ENCODE data around the gene RALGAPA2.
A peak's percentile ranks its signal among the peaks of the same experiment; 100 is the strongest.

The RALGAPA2 gene

DNA sequence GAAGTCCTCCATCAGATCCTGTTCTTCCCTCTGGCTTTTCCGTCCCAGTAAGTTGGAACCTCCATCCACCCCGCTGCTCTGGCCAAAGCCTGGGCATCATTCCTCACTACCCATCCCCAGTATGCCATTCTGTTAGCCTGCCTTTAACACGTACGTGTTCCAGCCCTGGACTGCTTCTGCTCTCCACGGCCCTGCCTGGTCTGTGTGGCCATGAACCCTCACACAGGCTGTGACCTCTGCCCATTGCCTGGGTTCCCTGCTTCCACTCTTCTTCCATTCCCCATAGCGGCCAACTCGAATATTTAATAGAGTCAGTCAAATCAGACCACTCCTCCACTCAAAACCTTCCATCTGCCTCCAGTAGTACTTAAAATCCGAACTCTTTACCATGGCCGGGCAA is 29.4 kb downstream of the RALGAPA2 start:
- no peak for DNase-seq

DNA sequence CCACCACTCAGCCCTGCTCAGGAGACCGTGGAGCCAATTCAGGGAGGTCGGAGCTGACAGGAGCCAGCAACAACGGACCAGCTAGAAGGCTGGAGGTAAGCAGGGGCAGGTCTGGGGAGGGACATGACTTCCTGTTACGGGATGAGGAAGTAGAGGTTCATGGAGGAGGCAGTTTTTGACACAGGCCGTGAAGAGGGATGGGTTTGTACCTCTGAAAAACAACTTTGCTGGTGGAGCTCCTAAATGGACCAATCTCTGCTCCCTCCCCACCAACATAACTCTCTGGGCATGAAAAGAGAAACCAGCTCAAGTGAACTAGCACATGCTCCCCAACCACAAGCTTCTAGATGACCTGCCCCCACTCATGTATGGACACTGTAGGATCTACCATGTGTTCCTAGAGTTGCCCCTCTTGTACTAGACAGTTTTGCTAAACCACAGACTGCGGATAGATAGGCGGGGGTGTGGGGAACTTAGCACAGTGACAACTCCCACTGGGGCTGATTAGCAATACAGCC is 31.4 kb downstream of the RALGAPA2 start:
- no peak for DNase-seq

DNA sequence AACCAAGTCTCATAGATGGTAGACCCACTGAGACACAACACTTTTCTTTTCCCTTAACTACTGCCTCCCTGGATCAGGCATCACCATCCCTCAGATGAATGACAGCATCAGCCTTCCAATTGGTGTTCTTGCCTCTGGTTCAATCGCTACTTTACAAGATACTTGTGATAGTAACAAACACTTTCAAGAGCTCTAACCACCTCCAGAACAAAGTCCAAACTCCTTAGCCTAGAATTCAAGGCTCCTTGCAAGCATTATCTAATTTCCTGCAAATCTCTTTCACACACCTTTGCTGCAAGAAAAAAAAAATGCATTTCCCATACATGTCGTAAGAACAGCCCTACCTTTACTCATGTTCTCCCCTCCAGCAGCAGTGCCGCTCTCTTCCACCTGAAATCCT is 33.1 kb downstream of the RALGAPA2 start:
- no peak for DNase-seq

DNA sequence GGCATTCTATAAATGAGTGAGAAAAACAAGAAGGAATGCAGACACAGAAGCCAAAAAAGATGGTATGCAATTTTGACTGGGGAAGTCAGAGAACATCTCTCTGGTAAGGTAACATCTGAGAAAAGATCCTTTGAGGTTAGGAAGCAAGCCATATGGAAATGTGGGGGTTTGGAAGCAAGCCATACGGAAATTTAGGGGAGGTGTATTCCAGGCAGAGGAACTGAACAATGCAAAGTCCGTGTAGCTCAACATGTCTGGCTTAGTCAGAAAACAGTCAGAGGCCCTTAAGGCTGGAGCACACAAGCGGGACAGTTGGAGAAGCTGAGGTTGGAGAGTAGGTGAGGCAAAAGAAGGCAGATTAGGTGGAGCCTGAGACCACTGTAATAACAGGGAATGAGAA is 35.3 kb downstream of the RALGAPA2 start:
- peak in 1 of 2 experiments; percentile 16 for DNase-seq

DNA sequence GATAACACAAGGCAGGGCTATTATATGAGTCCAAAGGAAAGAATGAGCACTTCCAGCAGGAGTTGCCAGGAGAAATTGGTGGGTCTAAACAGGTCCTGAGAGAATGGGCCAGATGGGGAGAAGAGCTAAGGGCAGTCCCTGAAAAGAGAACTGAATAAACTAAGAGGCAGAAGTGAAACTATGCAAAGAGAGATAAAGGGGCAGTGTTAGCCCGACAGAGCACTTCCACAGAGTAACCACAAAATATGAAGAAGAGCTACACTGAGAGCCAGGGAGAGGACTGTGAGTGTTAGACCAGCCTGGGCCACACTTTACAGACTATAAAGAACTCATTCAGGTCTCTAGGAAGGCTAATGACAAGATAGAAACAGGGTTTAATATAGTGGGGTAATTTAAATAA is 43.8 kb downstream of the RALGAPA2 start:
- no peak for DNase-seq

DNA sequence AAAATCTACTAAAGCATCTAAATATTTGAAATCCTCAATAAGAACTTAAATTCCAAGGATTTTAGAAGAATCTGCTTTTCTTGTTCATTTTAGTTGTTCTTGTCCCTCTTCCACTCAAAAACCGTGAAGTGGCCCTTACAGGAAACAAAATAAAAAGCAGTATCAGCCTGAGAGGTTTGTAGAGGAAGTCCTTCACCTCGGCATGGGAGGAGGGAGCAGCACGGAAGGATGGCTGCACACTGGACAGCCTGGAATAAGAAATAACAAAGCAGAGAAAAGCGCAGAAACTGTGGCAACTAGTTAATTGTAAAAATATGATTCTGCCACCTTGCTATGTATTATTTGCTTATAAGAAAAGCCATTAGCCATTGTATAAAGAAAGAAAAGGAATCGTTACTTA is 46.1 kb downstream of the RALGAPA2 start:
- DNase-seq = no peak

DNA sequence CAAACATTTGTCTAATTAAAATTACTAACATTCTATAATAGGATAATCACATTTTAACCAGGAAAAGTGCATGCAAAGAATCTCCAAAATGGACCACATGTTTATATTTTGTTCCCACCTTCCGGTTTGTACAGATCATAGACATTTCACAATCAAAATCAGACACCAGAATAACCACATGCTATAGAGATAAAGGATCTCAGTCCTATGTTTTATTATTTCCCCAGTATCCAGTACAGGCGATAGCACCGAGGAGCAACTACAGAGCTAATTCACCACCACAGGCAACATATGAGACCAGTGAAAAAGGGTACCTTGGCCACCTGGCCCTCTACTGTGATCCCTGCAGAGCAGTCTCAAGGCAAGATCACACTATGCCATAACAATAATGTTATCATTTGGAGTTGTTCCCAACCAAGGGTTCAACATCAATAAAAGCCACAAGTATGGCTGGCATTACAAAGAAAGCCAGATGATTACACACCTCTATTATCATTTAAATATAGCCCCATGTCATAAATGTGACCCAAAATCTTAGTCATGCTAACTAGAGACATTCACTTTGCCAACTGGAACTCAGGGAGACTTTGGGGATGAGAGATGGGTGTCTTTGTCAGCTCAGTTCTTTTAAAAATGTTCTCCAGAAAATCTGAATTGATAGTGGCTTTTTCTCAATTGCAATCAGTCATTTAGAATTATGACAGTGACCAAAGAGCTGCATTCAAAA is 46.7 kb downstream of the RALGAPA2 start:
- no peak for DNase-seq

DNA sequence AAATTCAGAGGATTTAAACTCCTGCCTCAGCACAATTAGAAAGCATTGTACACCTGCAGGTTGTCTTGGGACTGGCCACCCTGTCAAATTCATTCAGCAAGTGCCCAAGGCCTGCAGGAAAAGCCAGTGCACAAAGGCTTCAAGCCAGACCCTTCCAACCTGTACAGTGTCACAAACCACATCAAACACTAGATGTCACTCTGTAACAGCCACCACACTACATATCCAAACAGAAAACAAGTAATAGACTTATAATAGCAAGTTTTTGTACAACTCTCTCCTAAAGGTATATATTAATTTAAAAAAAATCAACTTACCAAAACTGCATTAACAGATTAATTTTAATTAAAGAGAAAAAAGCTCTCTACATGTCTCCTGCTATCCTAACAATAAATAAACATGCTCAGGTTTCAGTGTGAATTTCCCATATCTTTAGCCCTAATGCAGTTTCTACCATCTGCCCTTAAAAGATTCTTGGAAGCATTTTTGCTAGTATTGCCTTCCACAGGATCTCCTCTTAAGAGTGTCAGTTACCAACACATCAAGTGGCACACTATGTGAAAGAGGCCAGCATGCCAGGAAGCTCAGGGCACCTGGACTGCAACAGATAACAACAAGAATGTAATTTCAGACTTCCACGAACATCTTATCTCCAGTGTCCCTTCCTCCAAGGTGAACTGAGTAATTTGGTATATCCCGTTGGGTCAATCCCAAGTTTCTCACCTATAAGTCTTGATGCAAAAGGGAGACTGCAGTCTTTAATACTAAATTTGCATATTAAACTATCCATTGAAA is 47.5 kb downstream of the RALGAPA2 start:
- DNase-seq = peak; percentile 34 to 50

DNA sequence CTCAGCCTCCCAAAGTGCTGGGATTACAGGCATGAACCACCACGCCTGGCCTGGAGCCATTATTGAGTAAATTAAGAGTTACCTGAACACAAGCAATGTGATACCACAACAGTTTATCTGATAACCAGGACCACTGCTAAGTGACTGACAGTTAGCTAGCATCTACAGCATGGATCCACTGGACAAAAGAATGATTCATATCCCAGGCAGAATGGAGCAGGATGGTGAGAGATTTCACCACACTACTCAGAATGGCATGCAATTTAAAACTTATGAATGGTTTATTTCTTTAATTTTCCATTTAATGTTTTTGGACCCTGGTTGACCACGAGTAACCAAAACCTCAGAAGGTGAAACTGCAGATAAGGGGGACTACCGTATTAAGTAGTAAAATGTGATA is 48.6 kb downstream of the RALGAPA2 start:
- DNase-seq = no peak

DNA sequence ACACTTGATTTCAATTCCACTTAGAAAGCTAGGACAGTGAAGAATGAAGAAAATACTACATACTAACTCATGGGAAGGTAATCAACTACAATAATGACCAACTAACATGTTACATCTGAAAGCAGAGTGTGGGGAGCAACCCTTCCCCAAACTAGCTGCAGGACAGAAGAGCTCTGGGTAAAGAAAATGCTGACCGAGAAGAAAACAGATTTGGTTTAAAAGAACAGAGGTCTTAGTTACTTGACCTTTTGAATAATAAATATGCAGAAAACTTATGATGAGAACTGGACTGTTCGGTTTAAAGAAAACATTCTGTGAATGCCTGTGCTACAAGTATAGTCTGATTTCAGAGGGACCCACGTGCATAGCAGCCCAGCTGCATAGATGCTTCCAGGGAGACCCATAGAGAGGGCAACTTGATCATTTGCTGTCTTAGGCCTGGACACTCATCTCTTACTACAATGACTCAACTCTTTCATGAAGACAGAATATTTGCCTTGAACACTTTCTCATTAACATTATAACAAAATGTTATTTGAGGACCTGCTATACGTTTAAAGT is 53.5 kb downstream of the RALGAPA2 start:
- DNase-seq = no peak

DNA sequence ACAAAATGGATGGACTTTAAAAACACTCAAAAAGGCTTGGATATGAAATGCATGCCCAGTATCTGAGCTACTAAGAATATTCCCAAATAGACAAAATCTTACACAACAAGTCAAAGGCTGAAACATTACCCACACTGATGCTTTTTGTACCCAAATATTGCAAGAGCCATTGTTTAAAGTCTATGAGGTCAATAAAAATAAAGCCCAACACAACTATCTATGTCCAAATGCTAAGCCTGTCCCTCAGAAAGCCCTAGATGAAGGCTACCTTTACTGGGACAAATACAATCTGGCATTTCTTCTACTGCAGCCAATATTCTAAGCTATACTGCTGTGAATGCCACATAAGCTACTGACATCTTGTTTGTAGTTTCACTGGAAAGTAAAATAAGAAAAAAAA is 54.3 kb downstream of the RALGAPA2 start:
- DNase-seq = no peak

DNA sequence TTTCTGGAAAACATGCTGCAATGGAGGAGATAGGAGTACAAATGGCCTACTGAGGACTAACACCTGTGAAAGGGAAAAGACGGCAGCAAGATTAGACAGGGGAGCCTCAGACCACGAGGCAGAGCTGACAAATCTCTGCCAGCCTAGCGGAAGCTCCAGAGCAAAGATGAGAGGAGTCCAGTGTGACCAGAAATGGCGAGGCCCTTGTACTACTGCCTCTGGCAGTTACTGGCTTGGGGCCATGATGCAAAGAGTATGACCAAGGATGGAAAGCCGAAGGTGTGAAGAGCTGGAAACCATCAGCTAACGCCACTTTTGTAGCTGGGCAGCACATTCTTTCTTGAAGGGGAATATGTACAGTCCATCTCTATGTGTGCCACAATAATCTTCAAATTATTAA is 55.4 kb downstream of the RALGAPA2 start:
- no peak for DNase-seq

DNA sequence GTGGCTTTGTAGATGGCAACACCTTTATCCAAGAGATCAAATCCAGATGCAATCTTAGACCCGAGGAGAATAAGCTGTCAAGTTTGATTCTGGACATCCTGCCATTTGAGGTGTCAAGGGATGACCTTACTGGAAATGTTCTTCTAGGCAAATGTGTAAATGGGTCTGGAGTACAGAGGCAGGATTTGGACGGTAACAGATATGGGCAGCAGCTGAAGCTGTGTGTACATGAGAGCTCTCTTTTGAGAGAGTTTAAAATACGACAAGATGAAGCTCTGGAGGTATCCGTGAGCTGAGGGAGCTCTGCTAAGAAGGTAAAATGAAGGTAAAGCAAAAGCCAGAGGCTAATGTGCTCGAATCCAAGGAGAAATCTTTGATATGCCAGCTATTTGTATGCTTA is 56.6 kb downstream of the RALGAPA2 start:
- no peak for DNase-seq

DNA sequence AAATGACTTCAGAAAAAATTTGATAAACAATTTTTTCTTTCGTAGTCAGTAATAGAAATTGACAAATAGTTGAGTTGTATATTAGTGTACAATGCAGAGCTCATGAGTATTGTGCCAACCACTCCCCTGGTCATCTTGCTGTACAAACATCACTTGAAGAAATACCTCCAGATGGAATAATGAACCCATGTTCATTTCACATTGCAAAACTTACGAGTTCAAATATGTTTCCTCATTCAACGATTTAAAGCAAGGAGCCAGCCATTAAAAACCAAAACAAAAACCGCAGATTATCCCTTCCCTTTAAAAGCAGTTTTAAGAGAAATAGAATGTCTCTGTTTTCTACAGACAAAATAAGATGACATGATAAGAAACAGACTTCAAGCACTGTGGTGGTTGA is 62.5 kb downstream of the RALGAPA2 start:
- DNase-seq = no peak

DNA sequence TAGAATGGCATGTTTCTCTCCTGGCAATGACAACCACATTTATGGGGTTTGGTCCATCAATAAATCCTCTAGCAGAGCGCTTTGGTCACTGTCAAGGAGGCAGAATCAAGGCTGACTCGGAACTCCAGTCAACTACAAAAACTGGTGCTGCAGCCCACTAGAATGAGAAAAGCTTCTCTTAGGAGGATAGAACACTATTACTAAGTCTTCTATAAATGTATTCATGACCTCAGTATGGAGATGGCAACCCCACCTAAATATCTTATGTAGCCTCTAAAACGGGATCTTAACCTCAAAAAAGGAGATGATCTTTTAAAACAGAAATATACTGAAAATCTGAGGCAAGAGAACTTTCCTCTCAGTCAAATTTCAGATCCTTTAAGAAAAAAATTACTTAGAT is 68.5 kb downstream of the RALGAPA2 start:
- DNase-seq = no peak

DNA sequence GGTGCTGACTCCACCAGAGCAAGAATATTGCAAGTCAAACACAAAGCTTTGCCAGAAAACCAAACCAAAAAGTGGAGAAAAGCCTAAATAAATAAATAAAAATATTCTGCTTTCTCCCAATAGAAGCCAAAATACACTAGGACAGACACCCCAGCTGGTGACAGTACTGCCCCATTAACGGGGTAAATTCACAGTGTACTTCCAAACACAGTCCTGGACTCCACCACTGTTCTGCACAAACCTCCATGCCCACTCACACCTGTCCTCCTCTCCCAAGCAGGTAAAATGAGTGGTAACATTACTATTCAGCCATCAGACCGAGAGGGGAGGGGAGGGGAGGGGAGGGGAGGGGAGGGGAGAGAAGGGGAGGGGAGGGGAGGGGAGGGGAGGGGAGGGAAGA is 70.7 kb downstream of the RALGAPA2 start:
- no peak for DNase-seq

DNA sequence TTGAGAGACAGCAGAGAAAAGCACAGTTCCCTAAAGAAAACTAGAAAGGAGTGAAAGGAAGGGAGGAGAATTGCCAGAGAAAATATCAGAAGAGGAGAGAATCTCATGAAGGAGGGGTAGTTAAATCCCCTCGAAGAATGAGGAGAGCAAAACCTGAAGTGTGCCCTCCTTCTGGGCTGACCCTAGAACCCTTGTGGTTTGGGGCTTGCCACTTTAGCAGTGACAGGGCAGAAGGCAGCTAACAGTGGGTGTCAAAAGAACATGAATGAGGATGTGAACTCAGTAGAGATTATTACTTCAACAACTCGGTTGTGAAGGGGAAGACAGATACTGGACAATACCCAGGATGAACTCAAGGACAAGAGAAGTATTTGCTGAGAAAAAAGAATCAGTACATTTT is 73.6 kb downstream of the RALGAPA2 start:
- no peak for DNase-seq

DNA sequence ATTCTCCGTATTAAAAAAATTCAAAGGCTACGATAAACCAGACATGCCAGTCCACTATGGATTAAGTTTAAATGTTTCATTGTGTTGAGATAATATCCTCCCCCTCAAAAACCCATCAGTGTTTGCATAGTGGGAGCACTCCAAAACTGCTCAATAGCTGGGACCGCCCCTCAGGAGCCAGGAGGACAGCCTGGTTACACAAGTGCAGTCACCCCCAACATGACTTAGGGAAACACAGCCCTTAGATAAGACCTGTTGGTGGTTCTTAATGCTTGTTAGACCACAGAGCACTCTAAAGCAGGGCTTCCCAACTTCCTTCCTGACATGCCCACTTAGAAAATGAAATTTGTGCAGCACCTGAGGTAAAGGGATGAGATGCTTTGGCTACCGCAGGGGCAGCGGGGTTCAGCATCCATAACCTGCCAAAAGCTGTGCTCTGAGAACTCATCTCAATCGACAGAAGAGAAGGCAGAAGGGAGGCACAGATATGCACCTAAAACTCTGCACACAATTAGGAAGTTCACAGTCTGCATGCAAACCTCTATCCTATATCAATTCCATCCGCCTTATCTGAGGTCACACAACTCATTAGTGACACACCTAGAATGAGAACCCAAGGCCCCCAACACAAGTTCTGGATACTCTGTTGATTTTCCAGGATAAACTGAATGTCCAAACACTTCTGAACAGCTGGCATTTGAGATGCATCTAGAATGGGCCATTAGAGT is 74.3 kb downstream of the RALGAPA2 start:
- DNase-seq = no peak

DNA sequence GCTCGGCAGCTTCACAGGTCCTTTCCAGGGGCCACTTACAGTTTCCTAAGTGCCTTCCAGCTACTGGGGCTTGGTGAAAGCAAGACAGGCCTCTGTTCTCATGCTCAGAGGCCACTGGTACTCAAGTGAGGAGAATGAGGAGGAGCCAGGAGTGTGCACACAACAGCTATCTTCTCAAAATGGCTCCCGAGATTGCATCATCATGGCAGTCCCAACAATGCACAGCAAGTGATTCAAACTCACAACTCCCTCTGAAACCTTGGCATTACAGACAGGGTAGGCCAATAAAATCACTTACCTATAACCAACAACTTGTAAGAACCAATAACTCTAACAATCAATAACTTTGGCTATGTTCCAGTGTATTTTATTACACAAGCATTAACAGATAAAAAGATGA is 77.4 kb downstream of the RALGAPA2 start:
- DNase-seq = no peak

DNA sequence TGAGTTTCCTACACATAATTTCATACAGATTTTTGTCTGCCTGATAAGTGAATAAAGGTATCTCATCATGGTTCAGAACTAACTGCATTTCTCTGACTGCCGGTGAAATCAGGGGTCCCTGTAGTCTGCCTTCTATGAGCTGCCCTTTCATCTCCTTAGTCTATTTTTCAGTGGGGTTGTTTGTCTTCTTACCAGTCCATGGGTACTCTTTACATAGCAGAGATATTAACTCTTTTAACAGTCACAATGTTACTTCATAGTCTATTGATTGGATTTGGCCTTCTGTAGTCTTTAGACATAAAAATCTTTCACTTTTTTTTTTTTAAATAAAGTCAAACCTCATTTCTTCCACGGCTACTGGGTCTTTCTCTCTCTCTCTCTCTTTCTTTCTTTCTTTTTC is 79.8 kb downstream of the RALGAPA2 start:
- DNase-seq = no peak

DNA sequence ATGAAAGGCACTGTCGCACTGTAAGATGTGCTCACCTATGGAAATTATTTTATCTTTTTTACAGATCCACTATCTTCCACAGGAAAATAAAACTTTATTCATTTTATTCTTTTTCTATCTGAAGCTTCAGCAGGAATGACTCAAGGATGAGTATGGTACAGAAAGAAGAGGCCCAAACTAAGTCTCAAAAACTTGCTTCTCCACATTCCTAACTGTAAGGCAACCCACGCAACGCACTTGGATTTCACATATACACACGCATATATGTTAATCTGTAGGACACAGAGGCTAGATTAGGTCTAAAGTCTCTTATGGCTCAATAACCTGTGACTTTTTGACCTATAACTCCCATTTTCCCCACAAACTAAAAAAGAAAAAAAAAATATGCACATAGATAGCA is 81.9 kb downstream of the RALGAPA2 start:
- DNase-seq = no peak

DNA sequence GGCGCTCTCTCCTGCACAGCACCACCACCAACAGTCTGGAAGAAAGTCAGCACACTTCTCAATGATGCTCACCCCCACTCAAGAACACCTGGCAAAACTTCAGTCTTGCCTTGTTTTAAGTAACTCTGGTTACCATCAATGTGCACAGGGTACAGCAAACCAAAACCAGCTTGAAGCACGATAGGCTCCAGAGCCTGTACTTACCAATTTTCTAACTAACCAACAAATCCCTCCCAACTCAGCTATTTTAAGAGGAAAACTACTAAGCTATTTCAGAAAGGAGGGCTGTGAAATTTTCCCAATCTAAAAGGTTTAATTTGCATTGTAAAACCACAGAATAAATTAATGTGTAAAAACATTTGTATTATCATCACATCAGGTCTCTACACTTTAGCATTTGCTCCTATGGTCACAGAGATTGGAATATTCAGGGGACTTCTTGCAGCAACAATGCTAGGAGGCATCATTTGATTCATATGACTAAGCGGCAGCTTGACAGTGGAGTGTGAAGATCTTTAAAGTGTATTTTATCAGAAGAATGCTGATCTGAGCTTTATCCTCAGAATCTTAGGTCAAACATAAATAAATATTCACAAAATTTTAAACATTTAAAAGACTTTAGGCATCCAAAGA is 82.8 kb downstream of the RALGAPA2 start:
- no peak for DNase-seq

DNA sequence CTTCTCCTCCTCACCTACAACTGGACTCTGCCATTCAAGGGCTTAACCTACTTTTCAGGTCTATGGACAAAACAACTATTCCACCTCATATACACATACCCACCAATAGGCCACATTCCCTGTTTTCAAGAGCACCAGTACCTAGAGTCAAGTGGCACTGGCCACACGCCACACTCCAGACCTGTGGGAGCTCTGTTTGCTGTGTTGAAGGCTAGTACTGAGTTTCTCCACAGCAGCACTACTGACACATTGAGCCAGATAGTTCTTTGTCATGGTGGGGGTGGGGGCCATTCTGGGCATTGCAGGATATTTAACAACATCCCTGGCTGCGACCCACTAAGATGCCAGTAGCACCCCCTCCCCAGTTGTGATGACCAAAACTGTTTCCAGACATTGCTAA is 84.1 kb downstream of the RALGAPA2 start:
- DNase-seq = no peak

Measured in NCI-H2081 (cell line).